SK-N-SH (cell line): ENCODE results near the gene DPF1.

Experiments used
- CTCF ChIP-seq: fragments of 200-600 bp; sonication (generic); IDR thresholded peaks from 2 replicates; pipeline ENCODE4 v1.6.1; 2017; ENCODE audit warnings: antibody characterized with exemption, mild to moderate bottlenecking, moderate library complexity
- ELF1 ChIP-seq: IDR thresholded peaks from 2 replicates; pipeline ENCODE4 v1.4.0; 2012
- EP300 ChIP-seq, 2 experiments: IDR thresholded peaks; 2 replicates each; pipeline versions ENCODE4 v1.4.0 to v1.6.1; 2012; ENCODE audit warnings: borderline replicate concordance in 1 of 2, low read depth in 1 of 2, low read length in 1 of 2
- EZH2phosphoT487 ChIP-seq: fragments of 200-600 bp; sonication (generic); IDR thresholded peaks from 2 replicates; pipeline ENCODE4 v1.6.1; 2017; ENCODE audit warnings: low read depth, mixed run types, mild to moderate bottlenecking, antibody characterized with exemption, moderate library complexity, borderline replicate concordance
- FOXM1 ChIP-seq: IDR thresholded peaks from 2 replicates; pipeline ENCODE4 v1.4.0; 2012; ENCODE audit warnings: low read depth, mild to moderate bottlenecking
- IRF3 ChIP-seq: fragments of 150-350 bp; IDR thresholded peaks from 2 replicates; pipeline ENCODE4 v1.6.1; 2016; ENCODE audit warnings: mild to moderate bottlenecking, low read depth, low read length
- MAX ChIP-seq: IDR thresholded peaks from 2 replicates; pipeline ENCODE4 v1.4.0; 2012; ENCODE audit warnings: low read depth
- NRF1 ChIP-seq: IDR thresholded peaks from 2 replicates; pipeline ENCODE4 v1.6.1; 2012; ENCODE audit warnings: low read depth, mild to moderate bottlenecking, low read length
- POLR2AphosphoS5 ChIP-seq: IDR thresholded peaks from 2 replicates; pipeline ENCODE4 v1.6.1; 2012; ENCODE audit warnings: low read depth, low read length
- RAD21 ChIP-seq: IDR thresholded peaks from 2 replicates; pipeline ENCODE4 v1.6.1; 2012; ENCODE audit warnings: mild to moderate bottlenecking, low read length
- RXRA ChIP-seq: IDR thresholded peaks from 2 replicates; pipeline ENCODE4 v1.4.0; 2012; ENCODE audit warnings: low read depth, mild to moderate bottlenecking, borderline replicate concordance
- SIN3A ChIP-seq: IDR thresholded peaks from 2 replicates; pipeline ENCODE4 v1.6.1; 2012; ENCODE audit warnings: low read depth, mild to moderate bottlenecking, low read length, moderate library complexity, borderline replicate concordance
- TEAD4 ChIP-seq: IDR thresholded peaks from 2 replicates; pipeline ENCODE4 v1.4.0; 2012; ENCODE audit warnings: mild to moderate bottlenecking, borderline replicate concordance; ENCODE audit not compliant: insufficient read depth
- USF2 ChIP-seq: fragments of 150-350 bp; IDR thresholded peaks from 2 replicates; pipeline ENCODE4 v1.6.1; 2017; ENCODE audit warnings: antibody characterized with exemption, low read length, low read depth, borderline replicate concordance

GRCh38 chr19:38213469-38213868 is 10.6 kb downstream of the DPF1 start:
- TF ChIP-seq CTCF (no peak), SIN3A (no peak), NRF1 (no peak), POLR2AphosphoS5 (no peak), EZH2phosphoT487 (no peak), MAX (no peak), TEAD4 (no peak), USF2 (no peak), RXRA (no peak), ELF1 (no peak), IRF3 (no peak), RAD21 (no peak), FOXM1 (no peak), EP300 (IDR thresholded peaks at IDR 0.05; ENCODE audit: borderline replicate concordance in 1 of 2, low read depth in 1 of 2, low read length in 1 of 2) (no peak)
